NCI-H526 (cell line): ENCODE results near the gene SIX5.
"Not testable (repeated sequence)": the region's sequence is repeated elsewhere in the genome, so short reads cannot be mapped to it uniquely, and the experiment has no call there.

ENCODE experiments used
- DNase-seq, 2 experiments: peaks; one replicate each; lab custom pipeline; 2025; lab: John Stamatoyannopoulos, UW

Gene SIX5

GRCh38 chr19:45768984-45769782 lies at the start of gene SIX5:
SIX5 (minus strand) TSS chr19:45769252; CDS start chr19:45768844, 408 bp downstream.
- peak; percentile 78 to 98 for DNase-seq

DNA sequence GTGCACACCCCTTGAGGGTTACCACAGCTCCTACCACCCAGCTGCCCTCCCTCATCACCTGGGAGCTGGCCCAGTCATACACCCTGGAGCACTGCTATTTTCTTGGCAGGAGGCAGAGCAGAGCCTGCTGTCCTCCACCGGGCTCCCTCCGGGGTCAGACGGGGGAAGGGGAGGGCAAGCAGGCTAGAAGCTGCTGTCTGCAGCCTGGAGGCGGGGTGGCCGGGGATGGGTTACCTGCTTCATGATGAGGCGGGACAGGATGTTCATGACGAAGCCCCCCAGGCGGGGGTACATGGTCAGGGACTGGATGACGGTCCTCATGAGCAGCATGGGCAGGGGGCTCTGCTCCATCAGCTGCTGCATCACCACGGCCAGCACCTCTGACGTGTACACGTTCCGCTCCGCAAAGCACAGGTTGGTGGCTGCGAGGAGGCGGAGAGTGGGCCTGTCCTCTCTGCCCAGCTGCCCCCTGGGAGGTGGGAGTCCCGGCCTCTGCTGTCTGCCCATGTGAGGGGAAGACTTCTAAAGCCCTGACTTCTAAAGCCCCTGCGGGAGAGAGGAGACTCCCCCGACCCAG lies 48.8 kb upstream of the SIX5 start:
- DNase-seq = peak; percentile 24 to 27

- DNase-seq = peak; percentile 77 to 96
These were observed 48.1 kb upstream of the SIX5 start for GRCh38 chr19:45817010-45817724.

DNA sequence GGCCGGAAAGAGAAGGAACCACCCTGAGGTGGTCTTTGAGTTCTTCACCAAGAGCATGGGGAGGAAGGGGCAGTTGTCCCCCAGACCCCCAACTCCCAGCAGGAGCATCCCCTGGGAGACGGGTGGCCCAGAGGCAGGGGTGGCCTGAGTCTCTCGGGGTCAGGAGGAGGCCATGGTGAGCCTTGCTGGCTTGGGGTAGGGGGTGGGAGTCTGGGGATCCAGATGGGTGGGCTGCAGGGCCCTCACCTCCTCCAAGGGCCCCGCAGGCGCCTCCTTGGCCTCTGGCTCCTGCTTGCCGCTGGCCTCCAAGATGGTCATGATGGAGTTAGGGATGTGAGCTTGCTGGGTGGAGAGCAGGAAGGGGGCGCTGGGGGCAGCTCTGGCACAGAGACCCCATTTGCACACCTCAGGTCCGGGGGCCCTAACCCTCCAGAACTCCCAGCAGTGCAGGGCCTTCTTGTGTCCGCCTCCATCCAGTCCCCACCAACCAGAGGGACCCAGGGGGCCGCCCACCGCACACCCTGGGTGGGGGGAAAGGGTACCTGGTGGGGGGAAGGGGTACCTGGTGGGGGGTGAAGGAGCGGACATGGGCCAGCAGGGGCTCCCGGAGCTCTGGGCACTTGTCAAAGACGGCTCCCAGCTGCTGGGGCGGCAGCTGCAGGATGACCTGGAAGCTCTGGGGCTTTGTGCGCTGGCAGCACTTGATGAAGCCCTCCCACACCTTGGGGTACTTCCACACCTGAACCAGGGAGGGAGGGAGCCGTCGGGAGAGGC lies 47.4 kb upstream of the SIX5 start:
- peak in 1 of 2 experiments; percentile 33 for DNase-seq

DNA sequence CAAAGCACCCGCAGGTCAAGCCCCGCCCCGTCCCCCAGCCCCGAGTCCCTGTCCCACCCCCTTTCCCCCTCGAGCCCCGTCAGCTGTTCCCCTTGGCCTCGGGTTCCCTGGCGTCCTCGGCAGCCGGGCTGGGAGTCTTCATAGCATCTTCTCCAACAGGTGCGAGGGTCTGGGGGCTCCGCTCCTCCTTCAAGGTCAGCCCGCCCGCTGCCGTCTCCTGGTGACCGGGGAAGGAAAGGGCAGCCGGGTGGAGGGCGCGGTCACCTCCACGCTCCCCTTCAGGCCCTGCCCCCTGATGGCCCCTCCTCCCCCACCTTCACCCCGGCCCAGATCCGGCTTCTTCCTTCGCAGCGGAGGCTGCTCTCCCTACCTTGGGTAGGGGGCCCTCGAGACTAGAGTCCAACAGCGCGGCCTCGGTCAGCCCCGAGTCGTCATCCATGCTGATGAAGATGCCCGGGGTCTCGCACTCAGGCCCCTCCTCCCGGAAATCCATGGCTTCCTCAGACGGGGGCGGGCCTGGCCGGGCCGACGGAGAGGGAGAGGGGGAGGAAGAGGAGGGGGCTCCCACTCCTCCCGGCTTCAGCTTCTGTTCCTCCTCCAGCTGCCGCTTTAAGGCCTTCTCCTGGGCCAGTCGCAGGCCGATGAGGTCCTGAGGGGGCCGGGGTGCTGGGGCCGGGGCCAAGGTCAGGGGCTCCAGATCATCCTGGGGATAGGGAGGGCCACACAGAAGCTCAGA lies 46.6 kb upstream of the SIX5 start:
- no peak for DNase-seq

- DNase-seq = no peak
These were observed 45.9 kb upstream of the SIX5 start, which contains the start of gene RSPH6A for GRCh38 chr19:45814851-45815480. RSPH6A (minus strand) TSS chr19:45815308; CDS start chr19:45815176, 132 bp downstream.

DNA sequence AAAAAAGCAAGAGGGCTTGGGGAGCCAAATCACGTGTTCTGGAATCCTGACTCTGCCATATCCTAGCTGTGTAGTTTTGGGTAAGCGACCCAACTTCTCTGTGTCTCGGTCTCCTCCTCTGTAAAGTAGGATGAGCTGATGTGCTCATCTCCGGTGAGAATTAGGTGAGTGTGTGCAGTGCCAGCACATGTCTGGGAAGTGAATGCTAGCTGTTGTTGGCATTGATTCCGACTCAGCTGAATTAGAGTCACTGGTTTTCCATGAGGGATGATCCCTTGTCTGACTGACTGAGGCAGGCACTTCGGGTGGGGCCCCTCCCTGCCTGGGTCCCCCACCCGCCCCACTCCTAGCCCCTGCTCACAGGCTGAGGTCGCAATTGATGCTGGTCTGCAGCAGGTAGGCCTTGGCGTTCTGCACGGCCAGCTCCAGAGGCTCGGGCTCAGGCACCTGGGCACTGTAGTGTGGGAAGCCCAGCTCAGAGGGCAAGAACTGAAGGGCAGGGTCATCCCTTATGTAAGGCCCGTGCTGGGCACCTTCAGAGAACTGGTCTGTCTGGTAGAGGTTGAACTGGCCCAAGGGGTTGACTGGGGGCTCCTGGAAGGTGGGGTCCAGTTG lies 45.2 kb upstream of the SIX5 start:
- DNase-seq = no peak

DNA sequence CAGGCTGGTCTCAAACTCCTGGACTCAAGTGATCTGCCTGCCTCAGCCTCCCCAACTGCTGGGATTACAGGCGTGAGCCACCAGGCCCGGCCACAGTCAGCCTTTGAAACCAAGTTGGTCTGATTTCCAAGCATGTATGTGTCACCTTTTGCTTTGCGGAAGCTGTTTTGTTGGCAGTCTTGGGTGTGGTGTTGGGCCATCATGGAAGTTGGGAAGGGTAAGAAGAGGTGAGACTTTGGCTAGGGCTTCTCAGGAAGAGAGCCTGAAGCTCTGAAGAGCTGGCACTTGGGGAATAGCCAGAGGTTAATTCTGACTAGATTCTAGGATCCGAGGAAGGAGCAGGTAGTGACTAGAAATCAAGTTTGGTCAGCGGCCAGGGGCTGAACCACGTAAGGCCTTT lies 43.2 kb upstream of the SIX5 start:
- DNase-seq = no peak

- DNase-seq = peak in 1 of 2 experiments; percentile 28
These were observed 40.6 kb upstream of the SIX5 start for GRCh38 chr19:45809643-45810159.

DNA sequence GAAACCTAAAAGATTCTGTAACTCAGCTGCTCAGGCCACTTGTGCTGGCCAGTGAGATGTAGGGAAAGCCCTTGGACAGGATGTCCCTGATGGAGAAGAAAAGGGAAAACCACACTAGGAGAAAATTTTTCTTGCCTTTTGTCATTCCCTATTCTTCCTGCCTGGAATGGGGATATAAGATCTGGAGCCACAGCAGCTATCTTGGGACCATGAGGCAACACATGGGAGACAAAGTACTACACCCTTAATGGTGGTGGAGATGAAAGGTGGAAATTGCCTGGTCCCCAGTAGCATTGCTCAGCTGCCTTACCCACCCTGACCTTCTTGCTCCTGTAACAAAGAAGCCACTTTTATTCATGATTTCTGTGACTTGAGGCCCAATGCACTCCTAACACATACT lies 36.7 kb upstream of the SIX5 start:
- DNase-seq = no peak

GRCh38 chr19:45804959-45805230 lies 35.8 kb upstream of the SIX5 start:
- DNase-seq = no peak

- no peak for DNase-seq
These were observed 35.3 kb upstream of the SIX5 start for GRCh38 chr19:45804140-45804958.

GRCh38 chr19:45801603-45802175 lies 32.6 kb upstream of the SIX5 start:
- DNase-seq = no peak

DNA sequence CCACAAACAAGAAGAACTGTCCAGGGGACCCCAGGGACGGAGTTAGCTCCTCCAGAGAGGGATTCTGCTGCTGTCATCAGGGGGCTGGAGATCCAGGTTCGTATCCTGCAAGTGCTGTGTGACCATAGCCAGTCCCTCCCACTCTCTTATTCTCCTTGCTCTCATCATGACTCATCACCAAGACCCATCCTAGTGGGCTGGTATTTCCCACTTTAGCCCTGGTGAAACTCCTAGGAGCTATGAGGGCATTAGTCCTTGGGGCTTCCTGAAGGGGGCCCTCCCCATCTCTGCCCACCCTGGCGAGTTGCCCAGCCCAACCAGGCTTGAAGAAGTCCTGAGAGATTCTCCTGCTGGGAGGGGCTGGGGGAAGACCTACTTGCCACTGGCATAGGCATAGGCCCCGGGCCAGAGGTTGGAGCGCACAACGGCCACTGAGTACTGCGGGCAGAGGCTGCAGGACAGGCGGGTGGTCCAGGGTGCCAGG lies 31.1 kb upstream of the SIX5 start:
- no peak for DNase-seq

GRCh38 chr19:45799541-45799940 lies 30.5 kb upstream of the SIX5 start:
- DNase-seq = not testable (repeated sequence)

DNA sequence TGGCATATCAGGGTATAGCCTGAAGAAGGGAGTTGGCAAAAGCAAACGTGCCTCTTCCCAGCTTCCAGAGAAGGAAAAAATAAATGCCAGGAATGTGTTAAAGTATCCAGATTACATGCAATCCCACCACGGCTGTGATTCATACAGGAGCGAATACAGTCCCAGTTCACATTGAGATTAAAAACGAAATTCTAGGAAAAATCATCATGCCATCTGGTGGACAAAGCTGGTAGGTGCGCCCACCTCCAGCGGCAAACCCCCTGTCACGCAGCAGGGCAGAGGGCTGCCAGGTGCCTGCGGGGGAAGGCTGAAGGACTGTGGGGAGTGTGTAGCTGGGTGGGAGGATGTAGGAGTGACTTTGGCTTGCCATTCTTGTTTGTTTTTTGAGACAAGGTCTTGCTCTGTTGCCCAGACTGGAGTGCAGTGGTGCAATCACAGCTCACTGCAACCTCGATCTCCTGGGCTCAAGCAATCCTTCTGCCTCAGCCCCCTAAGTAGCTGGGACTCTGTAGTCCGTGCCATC lies 30.0 kb upstream of the SIX5 start:
- DNase-seq = peak in 1 of 2 experiments; percentile 69

- DNase-seq = no peak
These were observed 25.6 kb upstream of the SIX5 start for GRCh38 chr19:45794627-45795026.

DNA sequence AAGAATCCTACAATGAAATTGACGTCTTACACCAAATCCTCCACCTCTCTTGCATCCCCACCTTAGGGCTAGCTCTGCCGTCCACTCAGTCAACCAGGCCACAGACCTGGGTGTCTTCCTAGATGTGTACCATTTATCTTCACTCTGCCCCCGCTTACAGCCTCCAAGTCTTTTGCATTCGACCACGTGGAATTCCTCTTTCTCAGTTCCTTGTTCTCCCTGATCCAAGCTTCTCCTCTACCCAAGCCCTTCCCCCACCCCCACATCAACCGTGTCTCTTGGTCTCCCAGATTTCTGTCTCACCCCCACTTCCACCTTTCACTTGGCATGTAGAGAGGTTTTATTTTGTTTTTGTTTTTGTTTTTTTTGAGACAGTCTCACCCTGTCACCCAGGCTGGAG lies 24.8 kb upstream of the SIX5 start:
- DNase-seq = no peak

DNA sequence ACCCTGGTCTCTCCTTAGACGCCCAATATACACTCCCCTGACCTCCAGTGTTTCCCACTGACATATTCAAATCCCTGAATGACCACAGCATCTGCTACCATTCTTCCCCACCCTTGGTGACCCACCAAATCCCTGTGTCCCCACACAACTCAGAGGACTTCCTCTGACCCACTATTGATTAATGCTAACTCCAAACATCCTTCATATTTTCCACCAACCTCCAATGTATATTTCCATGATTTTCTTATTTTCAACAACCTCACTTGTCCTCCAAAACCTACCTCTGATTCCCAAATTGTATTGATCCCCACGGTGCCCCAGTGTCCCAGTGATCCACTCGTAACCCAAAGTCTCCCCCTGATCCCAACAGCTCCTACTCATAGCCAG lies 24.1 kb upstream of the SIX5 start:
- no peak for DNase-seq
